Measurements from ENCODE around the gene FGF22.

FGF22 gene

GRCh38 chr19:610071-610800 lies 29.4 kb upstream of the FGF22 start:
- peaks cover 25% of the 10 kb centered on the region for H3K36me3 Mint-ChIP-seq (ENCODE audit: low read depth)
- no peak for TF ChIP-seq CTCF (IDR thresholded peaks at IDR 0.05)
- peaks cover 12% of the 10 kb centered on the region for H3K4me1 Mint-ChIP-seq
- H3K4me3 Mint-ChIP-seq = no peak overlapping the region
- no peak for DNase-seq
- no peaks in the 10 kb centered on the region for H3K9me3 Mint-ChIP-seq
- no peaks in the 10 kb centered on the region for H3K27me3 Mint-ChIP-seq (ENCODE audit: low read depth, poor library complexity)
- H3K27ac Mint-ChIP-seq = no peak overlapping the region

- peaks cover 12% of the 10 kb centered on the region for H3K4me1 Mint-ChIP-seq
- H3K36me3 Mint-ChIP-seq (ENCODE audit: low read depth) = peaks cover 30% of the 10 kb centered on the region
- no peaks in the 10 kb centered on the region for H3K27me3 Mint-ChIP-seq (ENCODE audit: low read depth, poor library complexity)
- H3K4me3 Mint-ChIP-seq = no peak overlapping the region
- no peaks in the 10 kb centered on the region for H3K9me3 Mint-ChIP-seq
- TF ChIP-seq CTCF (IDR thresholded peaks at IDR 0.05) = no peak
- H3K27ac Mint-ChIP-seq = peak overlapping the region; percentile 84
- DNase-seq = peak; percentile 54
Measured at GRCh38 chr19:610801-611480, 28.7 kb upstream of the FGF22 start.

GRCh38 chr19:611481-611868 lies 28.2 kb upstream of the FGF22 start:
- Mint-ChIP-seq H3K36me3 (ENCODE audit: low read depth) (peaks cover 30% of the 10 kb centered on the region), H3K27me3 (ENCODE audit: low read depth, poor library complexity) (no peaks in the 10 kb centered on the region), H3K27ac (peak overlapping the region; percentile 83), H3K9me3 (no peaks in the 10 kb centered on the region), H3K4me3 (no peak overlapping the region), H3K4me1 (peaks cover 12% of the 10 kb centered on the region)
- DNase-seq = no peak
- TF ChIP-seq CTCF (IDR thresholded peaks at IDR 0.05) = no peak

- Mint-ChIP-seq H3K9me3 (no peaks in the 10 kb centered on the region), H3K4me3 (no peak overlapping the region), H3K4me1 (peaks cover 12% of the 10 kb centered on the region), H3K27ac (no peak overlapping the region), H3K27me3 (ENCODE audit: low read depth, poor library complexity) (no peaks in the 10 kb centered on the region), H3K36me3 (ENCODE audit: low read depth) (peaks cover 38% of the 10 kb centered on the region)
- no peak for TF ChIP-seq CTCF (IDR thresholded peaks at IDR 0.05)
- DNase-seq = no peak
Measured at GRCh38 chr19:612941-613340, 26.7 kb upstream of the FGF22 start.

GRCh38 chr19:613732-614567 lies 25.7 kb upstream of the FGF22 start:
- Mint-ChIP-seq H3K27me3 (ENCODE audit: low read depth, poor library complexity) (no peaks in the 10 kb centered on the region), H3K27ac (no peak overlapping the region), H3K4me1 (peaks cover 12% of the 10 kb centered on the region), H3K4me3 (no peak overlapping the region), H3K9me3 (no peaks in the 10 kb centered on the region), H3K36me3 (ENCODE audit: low read depth) (peaks cover 42% of the 10 kb centered on the region)
- DNase-seq = no peak
- no peak for TF ChIP-seq CTCF (IDR thresholded peaks at IDR 0.05)

Data from nephron progenitor cell (in vitro differentiated cells).